Astrocyte (in vitro differentiated cells and primary cell): Measurements from ENCODE around the gene CAVIN1. TPM values are rescaled to one million over a fixed set of nuclear protein-coding genes. Genes with fewer than 3 reads are reported as not detected.
"Not testable (repeated sequence)": the region's sequence is repeated elsewhere in the genome, so short reads cannot be mapped to it uniquely, and the experiment has no call there.

Experiments used
- DNase-seq: peaks from one replicate; pipeline ENCODE4 v3.0.0-alpha.2; 2010; ENCODE audit warnings: low read depth
- FAIRE-seq: peaks from 2 replicates; lab custom pipeline; 2011; peaks lifted over from hg19 to GRCh38; lab: Jason Lieb, UNC
- H2AFZ ChIP-seq: 2 replicates; pipeline ENCODE4 v1.6.0; 2012; ENCODE audit warnings: low read depth, low read length, inconsistent platforms
- H3K27ac ChIP-seq: 2 replicates; pipeline ENCODE4 v1.5.1; 2011; ENCODE audit warnings: low read depth, low read length, inconsistent platforms
- H3K27me3 ChIP-seq: 2 replicates; pipeline ENCODE4 v1.6.0; 2011; ENCODE audit warnings: low read length, inconsistent platforms; ENCODE audit not compliant: insufficient read depth
- H3K36me3 ChIP-seq: 2 replicates; pipeline ENCODE4 v1.5.1; 2011; ENCODE audit warnings: low read length, inconsistent platforms; ENCODE audit not compliant: insufficient read depth
- H3K4me1 ChIP-seq: 2 replicates; pipeline ENCODE4 v1.5.1; 2011; ENCODE audit warnings: low read length, inconsistent platforms; ENCODE audit not compliant: insufficient read depth
- H3K4me2 ChIP-seq: 2 replicates; pipeline ENCODE4 v1.6.0; 2012; ENCODE audit warnings: low read length, inconsistent platforms
- H3K4me3 ChIP-seq: 2 replicates; pipeline ENCODE4 v1.5.1; 2011; ENCODE audit warnings: low read depth, mild to moderate bottlenecking, low read length, inconsistent platforms; ENCODE audit not compliant: insufficient read depth
- H3K79me2 ChIP-seq: 2 replicates; pipeline ENCODE4 v1.6.0; 2012; ENCODE audit warnings: mild to moderate bottlenecking, low read length, inconsistent platforms; ENCODE audit not compliant: insufficient read depth
- H3K9ac ChIP-seq: 2 replicates; pipeline ENCODE4 v1.6.0; 2012; ENCODE audit warnings: mild to moderate bottlenecking, low read length, inconsistent platforms
- H3K9me3 ChIP-seq: 2 replicates; pipeline ENCODE4 v1.5.1; 2012; ENCODE audit warnings: low read depth, mild to moderate bottlenecking, low read length, inconsistent platforms; ENCODE audit not compliant: insufficient read depth
- H4K20me1 ChIP-seq: 2 replicates; pipeline ENCODE4 v1.6.0; 2012; ENCODE audit warnings: low read length, inconsistent platforms; ENCODE audit not compliant: insufficient read depth
- H3K27ac Mint-ChIP-seq: one replicate; pipeline ENCODE4 v1.8.0; 2021; ENCODE audit warnings: mild to moderate bottlenecking, mixed read lengths; ENCODE audit not compliant: unreplicated experiment
- H3K27me3 Mint-ChIP-seq: one replicate; pipeline ENCODE4 v1.8.0; 2021; ENCODE audit warnings: low read depth, mixed read lengths; ENCODE audit not compliant: unreplicated experiment
- H3K36me3 Mint-ChIP-seq: one replicate; pipeline ENCODE4 v1.8.0; 2021; ENCODE audit warnings: low read depth, mixed read lengths; ENCODE audit not compliant: unreplicated experiment
- H3K4me1 Mint-ChIP-seq: one replicate; pipeline ENCODE4 v1.8.0; 2021; ENCODE audit warnings: low read depth, mixed read lengths; ENCODE audit not compliant: unreplicated experiment
- H3K4me3 Mint-ChIP-seq: one replicate; pipeline ENCODE4 v1.8.0; 2021; ENCODE audit warnings: mild to moderate bottlenecking, moderate library complexity, mixed read lengths; ENCODE audit not compliant: unreplicated experiment
- H3K9me3 Mint-ChIP-seq: one replicate; pipeline ENCODE4 v1.8.0; 2021; ENCODE audit warnings: mild to moderate bottlenecking, mixed read lengths; ENCODE audit not compliant: unreplicated experiment
- CTCF ChIP-seq: IDR thresholded peaks from 2 replicates; pipeline ENCODE4 v1.5.1; 2011; ENCODE audit warnings: low read depth, mild to moderate bottlenecking, inconsistent platforms, low read length, moderate library complexity; ENCODE audit not compliant: insufficient read depth
- EZH2 ChIP-seq: IDR thresholded peaks from 2 replicates; pipeline ENCODE4 v1.6.1; 2012; ENCODE audit warnings: mild to moderate bottlenecking, low read length, inconsistent platforms; ENCODE audit not compliant: insufficient read depth
- total RNA-seq: library from RNA; stranded (reverse); gene quantifications from 2 replicates; pipeline ENCODE4 v1.2.1, GENCODE V29; 2021

Gene CAVIN1
- total RNA-seq, 1 donor from 2014 or later: 602 TPM

GRCh38 chr17:42457107-42457792 is 34.2 kb upstream of the CAVIN1 start:
- Histone ChIP-seq H4K20me1 (peaks cover 30% of the 10 kb centered on the region), H3K36me3 (no peaks in the 10 kb centered on the region), H3K79me2 (peaks cover 23% of the 10 kb centered on the region), H3K9me3 (no peaks in the 10 kb centered on the region), H2AFZ (peak overlapping the region; percentile 15), H3K4me1 (peaks cover 25% of the 10 kb centered on the region), H3K27ac (no peak overlapping the region), H3K4me2 (peak overlapping the region; percentile 67), H3K27me3 (no peaks in the 10 kb centered on the region), H3K9ac (peak overlapping the region; percentile 2), H3K4me3 (no peak overlapping the region)
- no peaks in the 10 kb centered on the region for H3K9me3 Mint-ChIP-seq
- peaks cover 30% of the 10 kb centered on the region for H3K4me1 Mint-ChIP-seq
- H3K4me3 Mint-ChIP-seq: peak overlapping the region; percentile 72
- FAIRE-seq: no peak
- DNase-seq: no peak
- H3K36me3 Mint-ChIP-seq: no peaks in the 10 kb centered on the region
- peaks cover 2% of the 10 kb centered on the region for H3K27me3 Mint-ChIP-seq
- H3K27ac Mint-ChIP-seq: peak overlapping the region; percentile 60
- TF ChIP-seq EZH2: no peak

DNA sequence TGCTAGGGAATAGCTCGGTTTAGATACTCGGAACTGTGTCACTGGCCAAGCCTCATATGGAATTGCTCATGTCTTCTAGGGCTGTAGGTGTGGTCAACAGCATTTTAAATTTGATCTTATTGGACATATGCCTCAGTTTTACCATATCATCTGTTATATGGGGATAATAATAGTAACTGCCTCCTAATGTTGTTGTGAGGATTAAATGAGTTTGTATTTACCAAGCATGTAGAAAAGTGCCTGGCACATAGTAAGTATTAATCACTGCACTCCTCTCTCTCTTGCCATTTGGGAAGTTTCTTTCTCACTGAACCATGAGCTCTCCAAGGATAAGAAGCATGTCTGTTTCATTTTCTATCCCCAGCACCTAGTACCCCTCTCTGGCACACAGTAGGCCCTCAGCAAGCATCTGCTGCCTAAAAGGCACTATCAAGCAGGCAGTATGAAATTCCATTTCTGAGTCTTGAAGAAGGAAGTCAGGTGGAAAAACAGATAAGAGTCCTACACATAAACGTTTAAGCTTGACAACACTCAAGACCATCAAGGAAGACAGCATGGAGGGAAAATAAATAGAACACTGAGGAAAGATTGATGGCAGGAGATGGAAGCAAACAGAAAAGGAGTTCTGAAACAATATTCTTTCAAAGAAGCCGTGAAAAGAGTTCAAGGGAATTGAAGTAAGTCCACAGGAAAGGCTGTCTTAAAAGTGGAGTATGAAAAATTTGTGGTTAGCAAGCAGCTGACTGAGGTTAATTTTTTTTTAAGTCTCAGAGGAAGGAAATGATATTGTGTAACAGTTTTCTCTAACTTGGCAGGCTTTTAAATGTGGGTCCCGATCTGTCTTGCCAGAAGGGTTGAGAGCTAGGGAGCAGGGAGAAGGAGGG is 33.4 kb upstream of the CAVIN1 start:
- TF ChIP-seq CTCF (no peak), EZH2 (no peak)
- Histone ChIP-seq H3K4me2 (peak overlapping the region; percentile 67), H3K27ac (no peak overlapping the region), H3K9me3 (no peaks in the 10 kb centered on the region), H3K9ac (peak overlapping the region; percentile 2), H3K4me3 (no peak overlapping the region), H2AFZ (peak overlapping the region; percentile 15), H3K27me3 (no peaks in the 10 kb centered on the region), H3K36me3 (no peaks in the 10 kb centered on the region), H4K20me1 (peaks cover 22% of the 10 kb centered on the region), H3K79me2 (peaks cover 15% of the 10 kb centered on the region), H3K4me1 (peaks cover 25% of the 10 kb centered on the region)
- FAIRE-seq (no peak), DNase-seq (peak; percentile 90)
- no peaks in the 10 kb centered on the region for H3K36me3 Mint-ChIP-seq
- H3K4me1 Mint-ChIP-seq: peaks cover 30% of the 10 kb centered on the region
- no peaks in the 10 kb centered on the region for H3K9me3 Mint-ChIP-seq
- no peak overlapping the region for H3K4me3 Mint-ChIP-seq
- H3K27me3 Mint-ChIP-seq: peaks cover 2% of the 10 kb centered on the region
- H3K27ac Mint-ChIP-seq: peak overlapping the region; percentile 60

GRCh38 chr17:42454987-42455386 is 31.9 kb upstream of the CAVIN1 start:
- H3K4me2 ChIP-seq, H3K4me3 Mint-ChIP-seq, H3K79me2 ChIP-seq, H3K27me3 ChIP-seq, FAIRE-seq, H2AFZ ChIP-seq, H3K36me3 ChIP-seq, H3K27me3 Mint-ChIP-seq, H3K36me3 Mint-ChIP-seq, H3K9me3 Mint-ChIP-seq, DNase-seq, H3K27ac ChIP-seq, H3K4me3 ChIP-seq, H3K27ac Mint-ChIP-seq, H3K9ac ChIP-seq, H3K9me3 ChIP-seq: not testable (repeated sequence)
- Histone ChIP-seq H4K20me1 (peaks cover 11% of the 10 kb centered on the region), H3K4me1 (peaks cover 15% of the 10 kb centered on the region)
- H3K4me1 Mint-ChIP-seq: peaks cover 24% of the 10 kb centered on the region
